ENCODE data around the gene PRELID3B. TPM values are rescaled to one million over a fixed set of nuclear protein-coding genes. Genes with fewer than 3 reads are reported as not detected.

The PRELID3B gene
- total RNA-seq, 1 experiment from 2014 or later, result 181 TPM

- Histone ChIP-seq H3K27me3 (ENCODE audit: low read length) (no peaks in the 10 kb centered on the region), H3K79me2 (ENCODE audit: low read length) (peaks cover 75% of the 10 kb centered on the region), H3F3A (ENCODE audit: low read length, unreplicated experiment) (peaks cover 4% of the 10 kb centered on the region), H3K4me3 (ENCODE audit: low read length) (peak overlapping the region; percentile 72), H3K27ac (ENCODE audit: low read length) (no peak overlapping the region), H4K20me1 (ENCODE audit: low read length) (peaks cover 33% of the 10 kb centered on the region), H3K4me2 (ENCODE audit: low read length) (peak overlapping the region; percentile 93), H3K36me3 (ENCODE audit: low read depth, low read length) (peaks cover 55% of the 10 kb centered on the region), H2AFZ (ENCODE audit: low read length) (no peak overlapping the region), H3K4me1 (ENCODE audit: insufficient read depth, low read length) (peaks cover 35% of the 10 kb centered on the region), H3K9me3 (ENCODE audit: low read length) (no peaks in the 10 kb centered on the region), H3K9ac (ENCODE audit: low read length) (0 out of 2 replicates have a peak overlapping the region, but pooled peaks have one; percentile 1), H3K9me2 (replicated peaks; ENCODE audit: low read length) (no peaks in the 10 kb centered on the region)
- CTCF ChIA-PET, result no interaction called here
- DNase-seq (peak; percentile 14), ATAC-seq (no peak)
- TF ChIP-seq EZH2 (IDR thresholded peaks at IDR 0.05; ENCODE audit: low read length, unreplicated experiment), result no peak
- no peak for TF ChIP-seq CTCF (conservative IDR thresholded peaks at IDR 0.05; ENCODE audit: low read depth, low read length)
- no peak for TF ChIP-seq EZH2phosphoT487 (IDR thresholded peaks at IDR 0.05; ENCODE audit: borderline replicate concordance, low read length)
- POLR2A ChIA-PET (ENCODE audit: unreplicated experiment), result no interaction called here
- no TSS peak for BruUV-seq (replicated peaks)
- intact Hi-C loops (cut with micrococcal nuclease), result no loop called here
These were observed 3.4 kb downstream of the PRELID3B start for GRCh38 chr20:59039233-59039632.

DNA sequence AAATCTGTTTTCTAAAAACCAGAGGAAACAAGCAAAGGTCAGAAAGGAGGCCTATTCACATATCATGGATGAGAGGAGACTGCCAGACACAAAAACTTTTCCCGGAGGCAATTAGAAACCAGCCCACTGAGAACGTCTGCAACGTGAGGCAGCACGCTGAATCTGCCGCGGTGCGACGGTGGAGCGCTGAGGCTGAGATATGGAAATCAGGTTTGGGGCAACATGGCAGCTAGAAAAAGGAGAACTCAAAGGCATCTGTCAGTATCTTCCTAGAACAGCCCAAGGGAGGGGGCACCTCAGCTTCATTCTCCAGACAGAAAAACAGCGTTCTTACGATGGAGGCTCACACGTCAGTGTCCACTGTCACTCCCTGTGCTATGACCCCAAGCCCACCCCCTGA is 5.2 kb downstream of the PRELID3B start:
- Histone ChIP-seq H3F3A (ENCODE audit: low read length, unreplicated experiment) (no peaks in the 10 kb centered on the region), H3K27me3 (ENCODE audit: low read length) (no peaks in the 10 kb centered on the region), H3K4me2 (ENCODE audit: low read length) (no peak overlapping the region), H3K4me3 (ENCODE audit: low read length) (no peak overlapping the region), H3K9me2 (replicated peaks; ENCODE audit: low read length) (no peaks in the 10 kb centered on the region), H2AFZ (ENCODE audit: low read length) (no peak overlapping the region), H3K27ac (ENCODE audit: low read length) (no peak overlapping the region), H3K79me2 (ENCODE audit: low read length) (peaks cover 84% of the 10 kb centered on the region), H3K4me1 (ENCODE audit: insufficient read depth, low read length) (peaks cover 35% of the 10 kb centered on the region), H3K9ac (ENCODE audit: low read length) (no peak overlapping the region), H3K36me3 (ENCODE audit: low read depth, low read length) (peaks cover 67% of the 10 kb centered on the region), H3K9me3 (ENCODE audit: low read length) (no peaks in the 10 kb centered on the region), H4K20me1 (ENCODE audit: low read length) (peaks cover 33% of the 10 kb centered on the region)
- no TSS peak for BruUV-seq (replicated peaks)
- ChIA-PET CTCF (no interaction called here), POLR2A (ENCODE audit: unreplicated experiment) (no interaction called here)
- DNase-seq (no peak), ATAC-seq (no peak)
- intact Hi-C loops (cut with micrococcal nuclease), result no loop called here
- no peak for TF ChIP-seq EZH2phosphoT487 (IDR thresholded peaks at IDR 0.05; ENCODE audit: borderline replicate concordance, low read length)
- no peak for TF ChIP-seq EZH2 (IDR thresholded peaks at IDR 0.05; ENCODE audit: low read length, unreplicated experiment)
- no peak for TF ChIP-seq CTCF (conservative IDR thresholded peaks at IDR 0.05; ENCODE audit: low read depth, low read length)

- peaks cover 30% of the 10 kb centered on the region for H4K20me1 ChIP-seq (ENCODE audit: low read length)
- H3K4me3 ChIP-seq (ENCODE audit: low read length), result no peak overlapping the region
- peaks cover 82% of the 10 kb centered on the region for H3K79me2 ChIP-seq (ENCODE audit: low read length)
- H3K9me2 ChIP-seq (replicated peaks; ENCODE audit: low read length), result no peaks in the 10 kb centered on the region
- intact Hi-C loops (cut with micrococcal nuclease), result no loop called here
- H3K9ac ChIP-seq (ENCODE audit: low read length), result no peak overlapping the region
- peaks cover 63% of the 10 kb centered on the region for H3K36me3 ChIP-seq (ENCODE audit: low read depth, low read length)
- ChIA-PET CTCF (no interaction called here), POLR2A (ENCODE audit: unreplicated experiment) (no interaction called here)
- H3K27me3 ChIP-seq (ENCODE audit: low read length), result no peaks in the 10 kb centered on the region
- H2AFZ ChIP-seq (ENCODE audit: low read length), result no peak overlapping the region
- DNase-seq (no peak), ATAC-seq (no peak)
- peaks cover 36% of the 10 kb centered on the region for H3K4me1 ChIP-seq (ENCODE audit: insufficient read depth, low read length)
- no peak overlapping the region for H3K27ac ChIP-seq (ENCODE audit: low read length)
- no TSS peak for BruUV-seq (replicated peaks)
- no peaks in the 10 kb centered on the region for H3K9me3 ChIP-seq (ENCODE audit: low read length)
- TF ChIP-seq EZH2 (IDR thresholded peaks at IDR 0.05; ENCODE audit: low read length, unreplicated experiment), result no peak
- no peak for TF ChIP-seq EZH2phosphoT487 (IDR thresholded peaks at IDR 0.05; ENCODE audit: borderline replicate concordance, low read length)
- TF ChIP-seq CTCF (conservative IDR thresholded peaks at IDR 0.05; ENCODE audit: low read depth, low read length), result no peak
- no peak overlapping the region for H3K4me2 ChIP-seq (ENCODE audit: low read length)
- H3F3A ChIP-seq (ENCODE audit: low read length, unreplicated experiment), result no peaks in the 10 kb centered on the region
These were observed 7.2 kb downstream of the PRELID3B start for GRCh38 chr20:59035381-59035780.
